Activated CD8-positive, alpha-beta memory T cell treated with anti-CD3 and anti-CD28 coated beads, Interleukin-2, amount 50 U/mL, for 24 hours (primary cell): ENCODE data around the gene ANAPC5.
"Not testable (repeated sequence)": the region's sequence is repeated elsewhere in the genome, so short reads cannot be mapped to it uniquely, and the experiment has no call there.

ENCODE experiments used
- DNase-seq: peaks from one replicate; pipeline ENCODE4 v3.0.0-alpha.2; 2020; ENCODE audit errors: extremely low read depth

The ANAPC5 gene

GRCh38 chr12:121287267-121287954 lies 64.8 kb downstream of the ANAPC5 start:
- no peak for DNase-seq

GRCh38 chr12:121285856-121286255 lies 66.4 kb downstream of the ANAPC5 start:
- DNase-seq, result no peak

GRCh38 chr12:121284551-121285390 lies 67.4 kb downstream of the ANAPC5 start:
- DNase-seq, result no peak

- DNase-seq, result no peak
Observed at GRCh38 chr12:121283841-121284240, 68.4 kb downstream of the ANAPC5 start.

- no peak for DNase-seq
Observed at GRCh38 chr12:121283388-121283787, 68.8 kb downstream of the ANAPC5 start.

GRCh38 chr12:121282910-121283309 lies 69.3 kb downstream of the ANAPC5 start:
- DNase-seq, result not testable (repeated sequence)

- DNase-seq, result no peak
Observed at GRCh38 chr12:121282072-121282742, 70.0 kb downstream of the ANAPC5 start.

GRCh38 chr12:121281116-121281515 lies 71.1 kb downstream of the ANAPC5 start:
- not testable (repeated sequence) for DNase-seq

GRCh38 chr12:121280531-121280930 lies 71.7 kb downstream of the ANAPC5 start:
- DNase-seq, result not testable (repeated sequence)

GRCh38 chr12:121279507-121279915 lies 72.7 kb downstream of the ANAPC5 start:
- no peak for DNase-seq

- DNase-seq, result no peak
Observed at GRCh38 chr12:121279071-121279375, 73.2 kb downstream of the ANAPC5 start.

- no peak for DNase-seq
Observed at GRCh38 chr12:121278169-121279070, 73.8 kb downstream of the ANAPC5 start.

- DNase-seq, result no peak
Observed at GRCh38 chr12:121277374-121277759, 74.8 kb downstream of the ANAPC5 start.

GRCh38 chr12:121274036-121274763 lies 78.0 kb downstream of the ANAPC5 start:
- no peak for DNase-seq

- DNase-seq, result no peak
Observed at GRCh38 chr12:121273364-121273896, 78.8 kb downstream of the ANAPC5 start.

- DNase-seq, result no peak
Observed at GRCh38 chr12:121267822-121268221, 84.4 kb downstream of the ANAPC5 start.

GRCh38 chr12:121264951-121265515 lies 87.2 kb downstream of the ANAPC5 start:
- no peak for DNase-seq

GRCh38 chr12:121264135-121264534 lies 88.1 kb downstream of the ANAPC5 start:
- DNase-seq, result no peak

- DNase-seq, result no peak
Observed at GRCh38 chr12:121263206-121263935, 88.8 kb downstream of the ANAPC5 start.

- DNase-seq, result no peak
Observed at GRCh38 chr12:121261398-121261797, 90.8 kb downstream of the ANAPC5 start.
